Measurements from ENCODE around the gene ZAR1L. TPM values are rescaled to one million over a fixed set of nuclear protein-coding genes. Genes with fewer than 3 reads are reported as not detected.

Gene ZAR1L, protein sequence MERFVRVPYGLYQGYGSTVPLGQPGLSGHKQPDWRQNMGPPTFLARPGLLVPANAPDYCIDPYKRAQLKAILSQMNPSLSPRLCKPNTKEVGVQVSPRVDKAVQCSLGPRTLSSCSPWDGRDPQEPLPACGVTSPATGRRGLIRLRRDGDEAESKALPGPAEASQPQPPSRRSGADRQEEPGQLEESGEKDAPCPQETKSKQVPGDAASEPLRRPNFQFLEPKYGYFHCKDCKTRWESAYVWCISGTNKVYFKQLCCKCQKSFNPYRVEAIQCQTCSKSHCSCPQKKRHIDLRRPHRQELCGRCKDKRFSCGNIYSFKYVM
- not detected in 2 replicates for total RNA-seq

DNA sequence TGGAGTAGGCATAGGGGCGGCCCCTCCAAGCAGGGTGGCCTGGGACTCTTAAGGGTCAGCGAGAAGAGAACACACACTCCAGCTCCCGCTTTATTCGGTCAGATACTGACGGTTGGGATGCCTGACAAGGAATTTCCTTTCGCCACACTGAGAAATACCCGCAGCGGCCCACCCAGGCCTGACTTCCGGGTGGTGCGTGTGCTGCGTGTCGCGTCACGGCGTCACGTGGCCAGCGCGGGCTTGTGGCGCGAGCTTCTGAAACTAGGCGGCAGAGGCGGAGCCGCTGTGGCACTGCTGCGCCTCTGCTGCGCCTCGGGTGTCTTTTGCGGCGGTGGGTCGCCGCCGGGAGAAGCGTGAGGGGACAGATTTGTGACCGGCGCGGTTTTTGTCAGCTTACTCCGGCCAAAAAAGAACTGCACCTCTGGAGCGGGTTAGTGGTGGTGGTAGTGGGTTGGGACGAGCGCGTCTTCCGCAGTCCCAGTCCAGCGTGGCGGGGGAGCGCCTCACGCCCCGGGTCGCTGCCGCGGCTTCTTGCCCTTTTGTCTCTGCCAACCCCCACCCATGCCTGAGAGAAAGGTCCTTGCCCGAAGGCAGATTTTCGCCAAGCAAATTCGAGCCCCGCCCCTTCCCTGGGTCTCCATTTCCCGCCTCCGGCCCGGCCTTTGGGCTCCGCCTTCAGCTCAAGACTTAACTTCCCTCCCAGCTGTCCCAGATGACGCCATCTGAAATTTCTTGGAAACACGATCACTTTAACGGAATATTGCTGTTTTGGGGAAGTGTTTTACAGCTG, at the start of gene ZAR1L, which contains the start of gene BRCA2:
Gene ZAR1L, minus strand, starts transcription at position 126 of the 790 bp plus-strand sequence. CDS start 3,438 bp downstream, outside the sequence.
Gene BRCA2, plus strand, starts transcription at position 271 of the 790 bp plus-strand sequence. CDS start 953 bp downstream, outside the sequence.

Other genes starting within 250 kb of the ZAR1L start
- 5.2 and 16.0 TPM in 2 replicates for gene BRCA2, start 145 bp upstream of the ZAR1L start, total RNA-seq
- gene N4BP2L1, start 112.8 kb upstream of the ZAR1L start, total RNA-seq: 2.0 and 2.5 TPM in 2 replicates
- gene N4BP2L2, start 223.4 kb upstream of the ZAR1L start, total RNA-seq: 102 and 107 TPM in 2 replicates

All from uterine smooth muscle cell (primary cell).